OCI-LY3 (cell line): Measurements from ENCODE around the gene CRMP1.

Experiments used
- H2AFZ ChIP-seq: fragments of 200-600, 300-600 bp; shearing (Covaris generic); 2 replicates; pipeline ENCODE4 v1.6.0; 2014; ENCODE audit warnings: antibody characterized with exemption, low read depth, low read length
- H3K27ac ChIP-seq: fragments of 200-600, 300-600 bp; sonication (generic); 2 replicates; pipeline ENCODE4 v1.5.1; 2014; ENCODE audit warnings: mild to moderate bottlenecking, low read length, moderate library complexity, mixed read lengths
- H3K27me3 ChIP-seq: fragments of 200-600, 300-600 bp; sonication (generic); 2 replicates; pipeline ENCODE4 v1.6.1; 2014; ENCODE audit warnings: low read depth, low read length, mixed read lengths
- H3K36me3 ChIP-seq: fragments of 200-600, 300-600 bp; sonication (generic); replicated peaks from 2 replicates; pipeline ENCODE3; 2014; ENCODE audit warnings: low read depth, low read length, mixed read lengths
- H3K4me1 ChIP-seq: fragments of 300-600, 200-600 bp; sonication (generic); 2 replicates; pipeline ENCODE4 v1.6.1; 2014; ENCODE audit warnings: low read length, mixed read lengths
- H3K4me2 ChIP-seq: fragments of 200-600, 300-600 bp; sonication (generic); 2 replicates; pipeline ENCODE4 v1.6.1; 2014; ENCODE audit warnings: low read length, mixed read lengths
- H3K4me3 ChIP-seq: fragments of 300-600, 200-600 bp; sonication (generic); 2 replicates; pipeline ENCODE4 v1.5.1; 2014; ENCODE audit warnings: antibody characterized with exemption, mild to moderate bottlenecking, low read length, moderate library complexity
- H3K79me2 ChIP-seq: fragments of 300-600, 200-600 bp; shearing (Covaris generic); 2 replicates; pipeline ENCODE4 v1.6.1; 2014; ENCODE audit warnings: mild to moderate bottlenecking, low read length, mixed read lengths
- H3K9ac ChIP-seq: fragments of 300-600, 200-600 bp; shearing (Covaris generic); 2 replicates; pipeline ENCODE4 v1.6.0; 2014; ENCODE audit warnings: mild to moderate bottlenecking, low read length, moderate library complexity
- H3K9me3 ChIP-seq: fragments of 200-600, 300-600 bp; shearing (Covaris generic); 2 replicates; pipeline ENCODE4 v1.6.1; 2014; ENCODE audit warnings: low read length, mixed read lengths; ENCODE audit not compliant: insufficient read depth
- H4K20me1 ChIP-seq: fragments of 200-600, 300-600 bp; sonication (generic); 2 replicates; pipeline ENCODE4 v1.6.1; 2016; ENCODE audit warnings: low read length, mixed read lengths; ENCODE audit not compliant: insufficient read depth
- EZH2phosphoT487 ChIP-seq: fragments of 200-600 bp; shearing (Covaris generic); IDR thresholded peaks from 2 replicates; pipeline ENCODE4 v1.6.1; 2018; ENCODE audit warnings: antibody characterized with exemption, mixed run types, low read depth
- TF ChIP-seq, protein P1 (sequence below): fragments of 200-600, 300-600 bp; sonication (generic); IDR thresholded peaks from 2 replicates; pipeline ENCODE4 v1.5.1; 2014; ENCODE audit warnings: antibody characterized with exemption, low read length, low read depth

Gene CRMP1

DNA sequence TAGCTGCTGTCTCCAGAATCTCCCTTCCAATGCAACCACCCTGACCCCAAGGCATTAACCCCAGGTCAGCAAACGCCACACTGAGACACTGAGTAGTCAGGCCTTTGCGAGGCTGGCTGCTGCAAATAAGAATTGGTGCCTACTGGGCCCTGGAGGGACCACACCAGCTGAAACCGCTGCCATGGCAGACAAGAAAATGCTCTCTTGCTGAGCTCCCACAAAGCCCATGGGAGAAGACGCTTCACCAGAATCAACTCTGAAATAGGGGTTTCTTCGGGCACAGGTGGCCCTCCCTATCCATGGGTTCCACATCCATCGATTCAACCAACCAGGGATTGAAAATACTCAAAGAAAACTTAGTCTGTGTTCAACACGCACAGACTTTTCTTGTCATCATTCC, 26.7 kb upstream of the CRMP1 start:
- H3K27me3 ChIP-seq: 0 out of 2 replicates have a peak, but pooled peaks cover 5% of the 10 kb centered on the region

DNA sequence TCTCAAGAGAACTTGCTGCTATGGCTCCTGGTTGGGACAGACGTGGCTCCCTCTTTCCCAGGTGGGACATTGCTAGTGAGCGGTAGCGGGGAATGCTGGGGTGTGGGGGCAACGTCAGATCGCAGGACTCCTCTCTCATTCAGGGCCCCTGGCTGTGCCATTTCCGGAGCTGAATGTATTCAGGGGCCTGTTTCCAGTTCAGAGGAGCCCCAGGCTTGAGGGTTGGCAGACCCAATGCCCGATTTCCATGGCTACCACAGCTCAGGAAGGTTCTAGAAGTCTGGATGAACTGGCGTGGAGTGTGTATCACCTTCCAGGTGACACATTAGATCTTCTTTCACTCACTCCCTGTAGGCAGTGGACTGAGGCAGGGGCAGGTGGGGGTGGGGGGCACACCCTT, 26.2 kb upstream of the CRMP1 start:
- H3K27me3 ChIP-seq: 0 out of 2 replicates have a peak, but pooled peaks cover 5% of the 10 kb centered on the region

More for the DNA sequence above, 26.7 kb upstream of the CRMP1 start:
- Histone ChIP-seq H2AFZ (no peak overlapping the region), H3K9me3 (no peaks in the 10 kb centered on the region), H4K20me1 (no peaks in the 10 kb centered on the region), H3K4me3 (no peak overlapping the region), H3K79me2 (no peaks in the 10 kb centered on the region), H3K9ac (no peak overlapping the region), H3K27ac (no peak overlapping the region), H3K4me1 (peaks cover 2% of the 10 kb centered on the region; the same call in 1 of the 2 replicates), H3K4me2 (no peak overlapping the region), H3K36me3 (no peaks in the 10 kb centered on the region)
- TF ChIP-seq EZH2phosphoT487: no peak
- TF ChIP-seq, protein P1, sequence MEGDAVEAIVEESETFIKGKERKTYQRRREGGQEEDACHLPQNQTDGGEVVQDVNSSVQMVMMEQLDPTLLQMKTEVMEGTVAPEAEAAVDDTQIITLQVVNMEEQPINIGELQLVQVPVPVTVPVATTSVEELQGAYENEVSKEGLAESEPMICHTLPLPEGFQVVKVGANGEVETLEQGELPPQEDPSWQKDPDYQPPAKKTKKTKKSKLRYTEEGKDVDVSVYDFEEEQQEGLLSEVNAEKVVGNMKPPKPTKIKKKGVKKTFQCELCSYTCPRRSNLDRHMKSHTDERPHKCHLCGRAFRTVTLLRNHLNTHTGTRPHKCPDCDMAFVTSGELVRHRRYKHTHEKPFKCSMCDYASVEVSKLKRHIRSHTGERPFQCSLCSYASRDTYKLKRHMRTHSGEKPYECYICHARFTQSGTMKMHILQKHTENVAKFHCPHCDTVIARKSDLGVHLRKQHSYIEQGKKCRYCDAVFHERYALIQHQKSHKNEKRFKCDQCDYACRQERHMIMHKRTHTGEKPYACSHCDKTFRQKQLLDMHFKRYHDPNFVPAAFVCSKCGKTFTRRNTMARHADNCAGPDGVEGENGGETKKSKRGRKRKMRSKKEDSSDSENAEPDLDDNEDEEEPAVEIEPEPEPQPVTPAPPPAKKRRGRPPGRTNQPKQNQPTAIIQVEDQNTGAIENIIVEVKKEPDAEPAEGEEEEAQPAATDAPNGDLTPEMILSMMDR: no peak

DNA sequence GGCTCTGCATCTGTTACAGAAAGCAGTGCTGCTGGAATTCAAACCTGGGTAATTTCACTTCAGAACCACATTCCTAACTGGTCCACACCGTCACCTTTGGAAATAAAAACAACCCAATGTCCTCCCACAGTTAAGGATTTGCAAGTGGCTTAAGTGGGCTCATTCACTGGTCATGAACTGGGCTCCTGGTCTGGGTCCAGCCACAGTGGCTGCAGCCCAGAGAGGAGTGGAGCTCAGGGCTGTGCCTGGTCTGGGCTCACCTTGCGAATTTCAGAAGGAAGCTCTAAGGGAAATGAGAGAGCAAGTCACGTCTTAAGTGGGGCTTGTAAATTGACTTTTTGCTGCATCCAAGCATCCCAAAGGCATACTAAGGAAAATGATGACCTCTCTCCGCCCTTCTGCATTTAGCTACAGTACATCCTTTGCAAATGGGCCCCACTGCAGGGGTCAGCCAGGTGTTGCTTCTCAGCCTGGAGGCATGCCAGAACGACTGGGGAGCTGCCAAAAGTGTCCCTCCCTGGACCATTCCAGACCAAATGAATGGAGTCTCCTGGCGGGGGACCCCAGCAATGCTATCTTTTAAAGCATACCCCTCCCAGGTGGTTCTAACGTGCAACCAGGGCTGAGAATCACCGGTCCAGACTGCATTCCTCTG, 25.6 kb upstream of the CRMP1 start:
- H3K9ac ChIP-seq: no peak overlapping the region
- H3K9me3 ChIP-seq: no peaks in the 10 kb centered on the region
- peaks cover 2% of the 10 kb centered on the region; the same call in 1 of the 2 replicates for H3K4me1 ChIP-seq
- no peak overlapping the region for H2AFZ ChIP-seq
- H3K27me3 ChIP-seq: 0 out of 2 replicates have a peak, but pooled peaks cover 5% of the 10 kb centered on the region
- no peak overlapping the region for H3K4me2 ChIP-seq
- no peaks in the 10 kb centered on the region for H3K79me2 ChIP-seq
- no peak overlapping the region for H3K27ac ChIP-seq
- TF ChIP-seq, protein P1: no peak
- no peak for TF ChIP-seq EZH2phosphoT487
- no peak overlapping the region for H3K4me3 ChIP-seq
- H3K36me3 ChIP-seq: no peaks in the 10 kb centered on the region
- no peaks in the 10 kb centered on the region for H4K20me1 ChIP-seq

More for the DNA sequence above, 26.2 kb upstream of the CRMP1 start:
- no peaks in the 10 kb centered on the region for H4K20me1 ChIP-seq
- H3K4me3 ChIP-seq: no peak overlapping the region
- no peak overlapping the region for H2AFZ ChIP-seq
- peaks cover 2% of the 10 kb centered on the region; the same call in 1 of the 2 replicates for H3K4me1 ChIP-seq
- H3K9me3 ChIP-seq: no peaks in the 10 kb centered on the region
- H3K36me3 ChIP-seq: no peaks in the 10 kb centered on the region
- H3K27ac ChIP-seq: no peak overlapping the region
- H3K4me2 ChIP-seq: no peak overlapping the region
- TF ChIP-seq, protein P1: no peak
- no peaks in the 10 kb centered on the region for H3K79me2 ChIP-seq
- H3K9ac ChIP-seq: no peak overlapping the region

DNA sequence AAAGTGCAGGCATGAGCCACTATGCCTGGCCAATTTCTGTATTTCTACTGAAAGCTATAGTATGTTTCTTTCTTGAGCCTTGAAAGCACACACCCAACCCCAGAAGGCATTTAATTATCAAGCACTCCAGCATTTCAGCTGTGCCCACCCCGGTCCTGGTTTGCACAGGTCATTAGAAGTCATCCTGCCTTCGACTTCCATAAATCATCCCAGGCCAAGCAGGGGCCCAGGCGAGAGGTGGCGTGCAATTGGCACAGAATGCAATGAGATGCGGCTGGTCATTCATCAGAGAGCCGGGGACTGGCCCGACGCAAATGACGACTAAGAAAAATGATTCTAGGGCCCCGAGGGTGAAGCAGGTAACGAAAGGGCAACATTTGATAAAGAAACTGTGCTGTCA, 24.8 kb upstream of the CRMP1 start:
- TF ChIP-seq, protein P1: no peak
- no peak for TF ChIP-seq EZH2phosphoT487
- Histone ChIP-seq H3K4me3 (no peak overlapping the region), H4K20me1 (no peaks in the 10 kb centered on the region), H3K27me3 (0 out of 2 replicates have a peak, but pooled peaks cover 5% of the 10 kb centered on the region), H3K4me1 (peaks cover 2% of the 10 kb centered on the region; the same call in 1 of the 2 replicates), H3K9ac (no peak overlapping the region), H3K9me3 (no peaks in the 10 kb centered on the region), H3K4me2 (no peak overlapping the region), H3K36me3 (no peaks in the 10 kb centered on the region), H2AFZ (no peak overlapping the region), H3K79me2 (no peaks in the 10 kb centered on the region), H3K27ac (no peak overlapping the region)
